ENCODE results near the gene ABCD1.

DNA sequence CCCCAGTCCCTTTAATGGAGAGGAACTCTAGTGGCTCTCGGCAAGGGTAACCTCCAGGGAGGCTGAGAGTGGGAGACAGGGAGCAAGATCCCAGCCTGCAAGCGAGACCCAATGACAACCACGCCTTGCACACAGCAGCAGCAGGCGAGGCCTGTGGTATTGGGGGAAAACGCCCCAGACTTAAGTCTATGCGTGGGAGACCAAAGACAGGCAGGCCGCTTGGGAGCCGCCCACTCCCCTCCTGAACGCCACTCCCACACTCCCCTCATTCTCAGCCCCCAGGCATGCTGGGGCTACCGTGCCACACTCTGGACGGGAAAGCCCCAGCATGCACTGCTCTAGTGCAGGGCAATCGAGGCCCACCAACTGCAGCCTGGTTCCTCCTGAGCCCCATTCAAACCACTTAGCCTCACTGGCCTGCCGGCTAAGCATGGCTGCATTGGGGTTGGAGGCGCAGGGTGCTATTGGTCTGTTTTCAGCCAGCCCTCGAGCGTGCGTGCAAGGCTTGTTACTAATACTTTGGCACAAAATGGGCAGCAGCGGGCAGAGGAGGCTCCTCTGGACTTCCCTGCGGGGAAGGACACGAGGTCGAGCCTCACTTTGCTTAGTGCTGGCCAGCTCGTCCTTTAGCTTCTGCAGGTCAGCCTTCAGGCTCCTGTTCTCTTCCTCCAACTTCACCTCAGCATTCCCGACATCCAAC is 22.2 kb upstream of the ABCD1 start:
- TF ChIP-seq, protein P1, sequence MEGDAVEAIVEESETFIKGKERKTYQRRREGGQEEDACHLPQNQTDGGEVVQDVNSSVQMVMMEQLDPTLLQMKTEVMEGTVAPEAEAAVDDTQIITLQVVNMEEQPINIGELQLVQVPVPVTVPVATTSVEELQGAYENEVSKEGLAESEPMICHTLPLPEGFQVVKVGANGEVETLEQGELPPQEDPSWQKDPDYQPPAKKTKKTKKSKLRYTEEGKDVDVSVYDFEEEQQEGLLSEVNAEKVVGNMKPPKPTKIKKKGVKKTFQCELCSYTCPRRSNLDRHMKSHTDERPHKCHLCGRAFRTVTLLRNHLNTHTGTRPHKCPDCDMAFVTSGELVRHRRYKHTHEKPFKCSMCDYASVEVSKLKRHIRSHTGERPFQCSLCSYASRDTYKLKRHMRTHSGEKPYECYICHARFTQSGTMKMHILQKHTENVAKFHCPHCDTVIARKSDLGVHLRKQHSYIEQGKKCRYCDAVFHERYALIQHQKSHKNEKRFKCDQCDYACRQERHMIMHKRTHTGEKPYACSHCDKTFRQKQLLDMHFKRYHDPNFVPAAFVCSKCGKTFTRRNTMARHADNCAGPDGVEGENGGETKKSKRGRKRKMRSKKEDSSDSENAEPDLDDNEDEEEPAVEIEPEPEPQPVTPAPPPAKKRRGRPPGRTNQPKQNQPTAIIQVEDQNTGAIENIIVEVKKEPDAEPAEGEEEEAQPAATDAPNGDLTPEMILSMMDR (IDR thresholded peaks at IDR 0.05), result no peak
- TF ChIP-seq EZH2 (IDR thresholded peaks at IDR 0.05), result no peak

Data from neural progenitor cell (in vitro differentiated cells).